Breast epithelium (tissue), 4 donors: Measurements from ENCODE around the gene RNF130. TPM values are rescaled to one million over a fixed set of nuclear protein-coding genes. Genes with fewer than 3 reads are reported as not detected.

ENCODE experiments used
- DNase-seq, 2 donors: peaks; one replicate each; pipeline ENCODE4 v3.0.0-alpha.2; 2019; ENCODE audit warnings: low spot score in 2 of 2
- H3K27ac ChIP-seq, 2 donors: fragments of 200-600 bp; sonication (generic) in 1 of 2; one replicate each; pipeline ENCODE4 v1.5.1; 2016 to 2019; ENCODE audit warnings: mild to moderate bottlenecking in 1 of 2
- H3K27me3 ChIP-seq, 2 donors: fragments of 200-600 bp; sonication (generic) in 1 of 2; one replicate each; pipeline versions ENCODE4 v1.5.1 to v1.6.0; 2017 to 2019; ENCODE audit warnings: control low read depth in 1 of 2, mild to moderate bottlenecking in 1 of 2
- H3K36me3 ChIP-seq: fragments of 200-600 bp; one replicate; pipeline ENCODE4 v1.5.1; 2019
- H3K4me1 ChIP-seq, 2 donors: fragments of 200-600 bp; sonication (generic); one replicate each; pipeline ENCODE4 v1.5.1; 2016 to 2019; ENCODE audit warnings: control low read depth in 1 of 2
- H3K4me3 ChIP-seq, 3 donors: fragments of 200-600 bp; sonication (generic); 1 replicate in 2 of 3; 2 replicates in 1 of 3; pipeline ENCODE4 v1.5.1; 2016 to 2019; ENCODE audit warnings: mild to moderate bottlenecking in 3 of 3, moderate library complexity in 2 of 3
- H3K9me3 ChIP-seq, 2 donors: fragments of 200-600 bp; sonication (generic) in 1 of 2; one replicate each; pipeline ENCODE4 v1.5.1; 2016 to 2019; ENCODE audit warnings: control low read depth in 1 of 2
- CTCF ChIP-seq, 3 donors: fragments of 450-650 bp; IDR thresholded peaks; one replicate each; pipeline ENCODE4 v1.5.1; 2016 to 2017; ENCODE audit warnings: antibody characterized with exemption in 3 of 3, mild to moderate bottlenecking in 3 of 3, moderate library complexity in 3 of 3
- POLR2A ChIP-seq: fragments of 450-650 bp; IDR thresholded peaks from one replicate; pipeline ENCODE4 v1.6.1; 2016; ENCODE audit warnings: antibody characterized with exemption, mild to moderate bottlenecking, moderate library complexity
- POLR2AphosphoS5 ChIP-seq, 3 donors: sonication (generic); formaldehyde crosslinking; IDR thresholded peaks; one replicate each; pipeline ENCODE4 v1.6.1; 2017; ENCODE audit warnings: antibody characterized with exemption in 3 of 3
- intact Hi-C: fragments of 100-400 bp; cut with DNase I; formaldehyde crosslinking; loops from one replicate; pipeline ENCODE4 v1.15.1; 2023; ENCODE audit warnings: low total_unique reads
- total RNA-seq, 3 donors: library from RNA; depleted of rRNA; stranded (reverse); fragments of >200 nt; gene quantifications; one replicate each; pipeline ENCODE4 v1.1.0, GENCODE V29; 2016

RNF130 gene
- total RNA-seq, 3 donors from 2014 or later: 114 to 267 (median 143) TPM

DNA sequence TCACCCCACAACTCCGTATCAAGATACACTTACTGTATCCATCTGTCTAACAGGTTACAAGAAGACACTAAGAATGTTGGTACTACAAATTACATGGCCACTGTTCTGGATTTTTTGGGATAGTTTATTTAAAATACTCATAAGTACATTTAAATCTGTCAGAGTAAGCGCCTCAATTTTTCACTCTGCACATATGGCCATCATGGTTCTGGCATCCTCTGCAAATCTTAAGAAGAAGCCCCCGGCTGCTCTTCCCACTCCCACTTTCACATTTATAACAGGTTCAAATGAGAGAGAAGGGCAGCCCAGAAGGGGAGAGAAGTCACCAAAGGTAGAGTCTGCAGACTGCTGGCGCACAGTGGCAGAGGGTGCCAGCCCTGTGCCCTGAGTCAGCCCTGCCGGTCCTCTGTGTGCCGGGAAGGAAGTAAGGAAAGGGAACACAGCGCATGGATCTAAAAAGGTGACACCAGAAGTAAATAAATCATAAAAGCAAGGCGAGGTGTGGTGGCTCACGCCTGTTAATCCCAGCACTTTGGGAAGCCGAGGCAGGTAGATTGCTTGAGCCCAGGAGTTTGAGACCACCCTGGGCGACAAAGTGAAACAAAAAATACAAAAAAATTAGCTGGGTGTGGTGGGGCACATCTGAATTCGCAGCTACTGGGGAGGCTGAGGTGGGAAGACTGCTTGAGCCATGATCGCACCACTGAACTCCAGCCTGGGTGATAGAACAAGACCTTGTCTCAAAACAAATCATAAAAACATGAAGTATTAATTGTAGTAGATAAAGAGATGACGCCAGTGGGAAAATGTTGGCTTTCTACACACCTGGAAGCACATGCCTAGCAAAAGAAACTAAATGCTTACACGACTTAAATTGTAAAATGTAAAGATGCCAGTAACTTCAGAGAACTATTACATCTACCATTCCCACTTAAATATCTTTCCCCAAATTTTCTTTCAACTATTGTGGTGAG is 30.0 kb downstream of the RNF130 start:
- Histone ChIP-seq H3K9me3 (no peaks in the 10 kb centered on the region), H3K27ac (no peak overlapping the region), H3K4me3 (no peak overlapping the region), H3K27me3 (no peaks in the 10 kb centered on the region), H3K36me3 (no peaks in the 10 kb centered on the region), H3K4me1 (no peaks in the 10 kb centered on the region)
- no peak for TF ChIP-seq CTCF (IDR thresholded peaks at IDR 0.05)
- no peak for TF ChIP-seq POLR2A
- TF ChIP-seq POLR2AphosphoS5 (IDR thresholded peaks at IDR 0.05): no peak
- no peak for DNase-seq
- intact Hi-C loops: no loop called here

DNA sequence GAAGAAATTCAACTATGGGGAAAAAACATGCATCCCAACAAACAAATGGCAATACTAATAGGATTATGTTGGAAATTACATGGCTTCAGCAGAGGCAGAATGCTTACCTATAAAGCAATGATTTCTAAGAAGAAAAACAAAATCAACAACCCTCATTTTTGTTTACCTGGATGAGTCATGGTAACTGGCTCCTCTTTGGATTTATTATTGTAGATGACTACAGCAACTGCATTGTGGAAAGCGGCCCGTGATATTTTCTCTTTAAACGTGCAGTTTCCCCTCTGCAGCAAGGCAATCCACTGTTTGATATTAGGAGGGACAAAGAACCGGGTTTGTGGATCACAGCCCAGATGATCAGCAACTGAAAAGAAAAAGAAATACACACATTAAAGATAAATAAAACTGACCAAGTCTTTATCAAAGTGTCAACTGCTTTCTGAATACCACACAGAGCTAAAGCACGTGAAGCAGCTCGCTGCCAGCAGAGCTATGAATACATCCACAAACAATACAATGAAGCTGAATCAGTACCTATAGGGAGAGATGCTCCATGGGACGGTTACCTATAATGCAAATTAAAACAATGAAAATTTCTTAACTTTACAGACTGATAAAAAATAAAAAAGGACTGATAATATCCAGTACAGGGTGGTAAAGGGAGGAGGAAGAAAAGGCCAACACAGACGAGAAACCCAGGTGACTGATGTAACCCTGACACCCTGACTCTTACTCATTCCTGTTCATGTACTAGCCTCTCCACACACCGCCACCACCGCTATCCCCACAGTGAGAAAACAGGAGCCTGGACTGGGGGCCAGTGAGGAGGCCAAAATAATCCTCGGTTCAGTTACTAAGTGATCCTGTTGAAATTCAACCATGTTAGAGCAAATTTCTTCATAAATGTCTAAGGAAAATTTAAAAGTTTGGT is 31.0 kb downstream of the RNF130 start:
- Histone ChIP-seq H3K27ac (no peak overlapping the region), H3K9me3 (peaks cover 0 to 9% of the 10 kb centered on the region in 2 donors), H3K36me3 (peaks cover 4% of the 10 kb centered on the region), H3K27me3 (no peaks in the 10 kb centered on the region), H3K4me1 (no peaks in the 10 kb centered on the region), H3K4me3 (no peak overlapping the region)
- no peak for TF ChIP-seq CTCF (IDR thresholded peaks at IDR 0.05)
- no peak for TF ChIP-seq POLR2A
- no peak for TF ChIP-seq POLR2AphosphoS5 (IDR thresholded peaks at IDR 0.05)
- no peak for DNase-seq
- intact Hi-C loops: no loop called here

- Histone ChIP-seq H3K36me3 (peaks cover 4% of the 10 kb centered on the region), H3K4me3 (no peak overlapping the region), H3K27me3 (no peaks in the 10 kb centered on the region), H3K27ac (no peak overlapping the region), H3K4me1 (no peaks in the 10 kb centered on the region), H3K9me3 (peaks cover 0 to 12% of the 10 kb centered on the region in 2 donors)
- DNase-seq: no peak
- intact Hi-C loops: no loop called here
- no peak for TF ChIP-seq POLR2AphosphoS5 (IDR thresholded peaks at IDR 0.05)
- no peak for TF ChIP-seq POLR2A
- no peak for TF ChIP-seq CTCF (IDR thresholded peaks at IDR 0.05)
Measured at GRCh38 chr5:180035206-180035931, 36.2 kb downstream of the RNF130 start.

DNA sequence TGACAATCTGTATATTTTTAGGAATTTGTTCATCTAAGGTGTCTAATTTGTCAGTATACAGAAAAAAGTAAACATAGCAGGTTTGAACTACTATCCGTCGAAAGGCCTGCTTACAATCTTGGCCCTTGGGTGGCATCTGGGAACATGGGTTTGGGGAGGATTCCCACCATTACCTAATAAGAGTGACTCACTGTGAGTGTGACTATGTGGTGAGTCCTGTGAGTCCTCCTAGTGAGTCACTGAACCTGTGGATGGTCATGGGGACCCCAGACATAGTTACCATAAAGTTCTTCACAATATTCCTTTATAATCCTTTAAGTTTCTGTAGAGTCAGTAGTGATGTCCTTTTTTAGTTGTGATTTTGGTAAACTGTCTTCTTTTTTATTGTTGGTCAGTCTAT is 37.0 kb downstream of the RNF130 start:
- peaks cover 0 to 12% of the 10 kb centered on the region in 2 donors for H3K9me3 ChIP-seq
- H3K36me3 ChIP-seq: peaks cover 4% of the 10 kb centered on the region
- intact Hi-C loops: no loop called here
- no peak overlapping the region for H3K4me3 ChIP-seq
- H3K4me1 ChIP-seq: no peaks in the 10 kb centered on the region
- no peak overlapping the region for H3K27ac ChIP-seq
- DNase-seq: no peak
- no peaks in the 10 kb centered on the region for H3K27me3 ChIP-seq
- TF ChIP-seq POLR2A (no peak), CTCF (IDR thresholded peaks at IDR 0.05) (no peak), POLR2AphosphoS5 (IDR thresholded peaks at IDR 0.05) (no peak)
